HG02852 (cell line): ENCODE data around the gene UNC13B.

Experiments
- ATAC-seq: cut with Tn5 transposase; IDR thresholded peaks from one replicate; pipeline ENCODE4 v1.9.1; 2021; ENCODE audit warnings: mild to moderate bottlenecking, moderate library complexity; ENCODE audit not compliant: unreplicated experiment

The UNC13B gene

GRCh38 chr9:35318741-35319140 is 156.9 kb downstream of the UNC13B start:
- no peak for ATAC-seq

- ATAC-seq: no peak
Measured at GRCh38 chr9:35322075-35322885, 160.5 kb downstream of the UNC13B start.

GRCh38 chr9:35324966-35325365 is 163.2 kb downstream of the UNC13B start:
- ATAC-seq: no peak

GRCh38 chr9:35333551-35333950 is 171.7 kb downstream of the UNC13B start:
- ATAC-seq: no peak

- ATAC-seq: no peak
Measured at GRCh38 chr9:35335164-35335563, 173.4 kb downstream of the UNC13B start.

GRCh38 chr9:35338086-35338485 is 176.3 kb downstream of the UNC13B start:
- ATAC-seq: no peak

DNA sequence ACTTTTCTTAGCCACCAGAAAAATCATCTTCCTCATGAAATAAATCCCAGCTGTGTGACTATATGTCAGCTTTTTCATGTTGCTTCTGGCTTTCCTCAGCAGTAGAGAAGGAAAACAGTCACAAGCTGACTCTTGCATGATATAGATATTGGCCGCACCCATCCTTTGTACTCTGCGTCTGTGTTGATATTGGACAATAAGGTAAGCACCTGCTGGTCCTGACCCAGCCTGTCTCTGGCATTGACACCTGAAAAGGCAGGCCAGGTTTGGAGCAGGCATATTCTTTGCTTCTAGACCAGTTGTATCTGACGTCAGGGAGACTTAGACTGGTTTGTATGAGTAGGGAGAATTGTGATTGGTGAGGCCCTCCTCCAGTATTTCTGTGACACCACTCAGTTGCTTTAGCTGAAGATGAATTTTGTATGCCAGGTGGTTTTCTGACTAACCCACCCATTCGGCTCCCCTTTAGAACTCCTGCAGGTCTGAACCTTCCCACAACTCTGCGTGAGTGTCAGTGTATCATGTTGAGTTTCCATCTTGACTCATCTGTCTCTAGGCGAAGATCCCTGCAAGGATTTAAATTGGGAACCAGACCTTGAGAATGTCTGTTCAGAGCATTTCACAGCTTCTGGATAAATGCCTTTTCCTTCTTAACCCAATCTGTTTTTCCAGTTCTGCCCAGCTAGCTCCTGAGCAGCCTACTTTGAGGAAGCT is 176.9 kb downstream of the UNC13B start:
- no peak for ATAC-seq

GRCh38 chr9:35340046-35340445 is 178.2 kb downstream of the UNC13B start:
- ATAC-seq: no peak

- no peak for ATAC-seq
Measured at GRCh38 chr9:35341021-35341420, 179.2 kb downstream of the UNC13B start.

DNA sequence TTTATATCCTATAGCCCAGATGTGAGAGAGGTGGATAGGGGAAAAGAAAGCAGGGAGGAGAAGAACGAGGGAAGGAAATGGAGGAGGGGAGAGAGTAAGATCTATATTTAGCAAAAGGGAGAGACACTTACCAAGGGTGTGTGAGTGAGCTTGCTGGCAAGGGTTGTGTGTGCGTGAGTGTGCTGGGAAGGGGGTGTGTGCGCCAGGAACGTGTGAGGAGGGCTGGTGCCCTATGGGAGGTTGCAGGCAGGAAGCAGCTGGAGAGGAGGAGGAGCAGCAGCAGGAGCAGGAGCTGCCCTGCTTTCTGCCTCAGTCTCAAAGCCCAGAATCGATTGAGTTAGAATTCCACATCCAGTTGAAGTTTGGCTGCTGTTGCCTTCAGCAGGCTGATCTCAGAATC is 179.8 kb downstream of the UNC13B start:
- no peak for ATAC-seq

- ATAC-seq: no peak
Measured at GRCh38 chr9:35342221-35342958, 180.6 kb downstream of the UNC13B start.

DNA sequence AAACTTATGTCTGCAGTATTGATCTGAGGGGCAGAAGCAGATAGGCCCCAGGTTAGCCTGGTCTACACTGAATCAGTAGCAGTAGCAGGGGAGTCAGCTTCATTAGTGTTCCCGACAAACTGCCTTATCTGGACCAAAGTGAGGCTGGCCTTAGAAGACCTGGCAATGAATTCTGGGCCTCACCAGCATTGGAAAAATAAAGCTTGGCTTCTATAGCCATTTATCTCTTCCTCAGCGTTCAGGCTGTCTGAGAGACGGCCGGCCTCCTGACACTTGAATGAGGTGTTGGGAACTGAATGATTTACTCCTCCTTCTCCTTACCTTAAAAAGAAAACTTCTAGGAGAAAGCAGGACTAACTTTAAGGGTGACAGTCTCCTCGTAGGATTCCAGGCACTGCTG is 186.3 kb downstream of the UNC13B start:
- ATAC-seq: no peak

DNA sequence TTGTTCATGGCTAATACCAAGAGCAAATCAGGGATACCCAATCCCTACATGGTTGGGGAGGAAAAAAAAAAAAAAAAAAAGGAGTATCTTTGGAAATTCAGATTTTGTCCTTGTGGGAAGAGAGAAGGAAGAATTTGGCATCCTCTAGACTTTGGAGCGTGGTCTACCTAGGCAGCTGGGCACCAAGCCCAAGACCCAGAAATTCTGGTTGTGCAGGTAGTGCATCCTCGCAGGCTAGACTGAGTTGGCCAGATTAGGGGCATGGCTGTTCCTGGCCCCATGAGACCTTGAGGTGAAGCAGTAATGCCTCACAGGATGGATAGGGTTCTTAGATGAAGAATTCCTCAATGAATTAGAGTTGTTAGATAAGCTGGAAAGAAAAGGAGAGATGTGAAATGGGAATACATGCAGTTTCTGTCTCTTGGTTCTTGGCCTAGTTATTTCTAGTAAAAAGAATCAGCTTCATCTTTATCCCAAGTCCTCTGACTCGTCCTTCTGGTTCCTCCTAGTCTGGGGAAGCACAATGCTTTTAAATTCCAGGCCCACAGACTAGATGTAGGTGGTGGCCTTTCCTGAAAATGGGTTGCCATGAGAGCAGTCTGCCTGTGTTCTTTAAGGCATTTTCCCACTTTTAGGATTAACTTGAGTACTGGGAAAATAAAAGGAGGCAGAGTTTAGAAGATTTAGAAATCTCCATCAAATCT is 187.6 kb downstream of the UNC13B start:
- ATAC-seq: no peak

GRCh38 chr9:35350212-35350611 is 188.4 kb downstream of the UNC13B start:
- ATAC-seq: no peak

GRCh38 chr9:35350827-35351549 is 189.2 kb downstream of the UNC13B start:
- ATAC-seq: no peak

DNA sequence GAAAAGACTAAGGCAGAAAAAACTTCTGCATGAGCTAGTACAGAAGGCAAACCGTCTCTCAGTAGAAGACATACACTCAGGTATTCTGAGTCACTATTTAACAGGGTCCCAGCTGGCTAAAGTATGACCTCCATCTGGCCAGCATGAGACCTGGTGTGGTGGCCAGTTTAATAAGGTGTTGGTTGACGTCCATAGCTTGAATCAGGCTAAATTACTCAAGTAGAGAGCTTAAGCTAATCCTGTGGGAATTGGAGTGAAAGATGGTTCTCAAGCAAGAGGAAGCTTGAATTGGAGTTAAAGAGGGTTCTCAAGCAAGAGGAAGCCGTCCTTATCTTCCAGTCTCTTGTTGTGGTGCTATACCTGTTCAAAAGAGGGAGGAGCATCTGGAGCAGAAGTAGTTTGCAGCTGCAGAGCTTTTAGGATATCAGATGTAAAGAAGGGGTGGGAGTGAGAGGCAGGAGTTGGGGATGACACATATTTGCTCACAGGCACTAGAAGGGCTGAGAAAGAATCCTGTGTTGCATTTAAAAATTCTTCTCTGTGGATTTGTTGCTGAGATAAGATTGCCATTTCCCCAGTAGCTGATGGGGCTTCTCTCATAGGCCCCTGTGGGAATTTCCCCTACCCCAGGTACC is 192.0 kb downstream of the UNC13B start:
- no peak for ATAC-seq

- ATAC-seq: no peak
Measured at GRCh38 chr9:35355939-35356338, 194.1 kb downstream of the UNC13B start.

DNA sequence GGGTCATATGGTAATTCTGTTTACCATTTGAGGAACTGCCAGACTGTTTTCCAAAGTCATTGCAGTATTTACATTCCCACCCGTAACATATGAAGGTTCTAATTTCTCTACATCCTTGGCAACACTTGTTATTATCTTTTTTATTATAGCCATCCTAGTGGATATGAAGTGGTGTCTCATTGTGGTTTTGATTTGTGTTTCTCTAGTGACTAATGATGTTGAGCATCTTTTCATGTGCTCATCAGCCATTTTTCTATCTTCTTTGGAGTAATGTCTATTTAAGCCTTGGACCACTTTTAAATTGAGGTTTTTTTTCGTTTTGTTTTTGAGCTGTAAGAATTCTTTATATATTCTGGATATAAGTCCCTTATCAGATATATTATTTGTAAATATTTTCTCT is 195.3 kb downstream of the UNC13B start:
- no peak for ATAC-seq

DNA sequence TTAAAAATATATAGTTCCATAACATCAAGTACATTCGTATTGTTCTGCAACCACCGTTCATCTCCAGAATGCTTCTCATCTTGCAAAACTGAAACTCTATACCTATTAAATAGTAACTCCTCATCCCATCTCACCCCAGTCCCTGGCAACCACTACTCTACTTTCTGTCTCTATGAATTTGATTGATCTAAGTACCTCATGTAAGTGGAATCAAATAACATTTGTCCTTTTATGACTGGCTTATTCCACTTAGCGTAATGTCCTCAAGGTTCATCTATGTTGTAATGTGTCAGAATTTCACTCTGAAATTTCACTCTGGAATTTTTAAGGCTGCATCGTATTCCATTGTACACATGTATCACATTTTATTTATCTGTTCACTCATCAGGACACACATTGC is 196.0 kb downstream of the UNC13B start:
- ATAC-seq: no peak
